ENCODE results near the gene CCDC7. TPM values are rescaled to one million over a fixed set of nuclear protein-coding genes. Genes with fewer than 3 reads are reported as not detected.

The CCDC7 gene
- total RNA-seq, 1 donor from 2014 or later = 20.8 TPM

- no peak for DNase-seq (ENCODE audit: low spot score)
Measured at GRCh38 chr10:32923849-32924248, 477.9 kb downstream of the CCDC7 start.

Other genes with a start within 250 kb of the CCDC7 start
- gene EPC1, start 99.0 kb upstream of the CCDC7 start, total RNA-seq = 26.8 TPM

All from mesenteric fat pad (tissue), 1 donor.